Ecto neural progenitor cell (in vitro differentiated cells): ENCODE results near the gene RGP1.

ENCODE experiments used
- DNase-seq: peaks from one replicate; pipeline ENCODE4 v3.0.0-alpha.2; 2018; ENCODE audit warnings: low spot score

RGP1 gene

DNA sequence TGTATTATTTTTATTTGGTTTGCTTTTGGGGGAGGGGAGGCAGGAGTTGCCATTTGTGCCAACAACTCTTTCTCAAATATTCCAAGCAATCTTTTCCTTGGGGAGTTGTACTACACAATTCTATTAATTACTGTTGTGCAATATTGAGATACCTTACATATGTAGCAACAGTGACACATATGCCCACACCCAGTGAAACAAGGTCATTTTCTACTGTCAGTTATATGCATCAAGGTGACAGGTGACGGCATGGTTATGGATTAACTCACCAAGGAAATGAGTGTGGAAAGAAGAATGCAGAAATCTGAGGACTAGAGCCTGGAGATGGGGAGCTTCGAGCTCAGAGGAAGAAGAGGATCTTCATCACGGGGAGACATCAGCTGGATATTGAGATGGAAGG, 22.9 kb downstream of the RGP1 start:
- DNase-seq, result no peak

GRCh38 chr9:35774907-35775635, 26.0 kb downstream of the RGP1 start:
- DNase-seq, result no peak

DNA sequence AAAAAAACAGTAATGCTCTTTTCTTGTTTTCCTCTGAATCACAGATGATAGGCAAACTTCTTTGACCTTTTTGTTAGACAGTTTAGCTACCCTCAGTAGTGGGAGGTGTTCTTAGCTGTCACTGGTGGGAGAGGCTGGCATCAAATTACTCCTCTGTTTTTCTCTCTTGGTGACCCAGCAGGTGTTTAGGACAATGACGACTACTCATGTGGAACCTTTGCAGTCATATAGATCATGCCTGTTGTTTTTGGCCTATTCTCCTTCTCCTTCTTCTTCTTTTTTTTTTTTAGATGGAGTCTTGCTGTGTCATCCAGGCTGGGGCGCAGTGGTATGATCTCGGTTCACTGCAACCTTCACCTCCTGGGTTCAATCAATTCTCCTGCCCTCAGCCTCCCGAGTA, 26.9 kb downstream of the RGP1 start:
- no peak for DNase-seq

GRCh38 chr9:35778496-35778895, 29.4 kb downstream of the RGP1 start:
- no peak for DNase-seq

- DNase-seq, result no peak
These were observed 32.0 kb downstream of the RGP1 start for GRCh38 chr9:35781066-35781465.

GRCh38 chr9:35783418-35783817, 34.3 kb downstream of the RGP1 start:
- no peak for DNase-seq

DNA sequence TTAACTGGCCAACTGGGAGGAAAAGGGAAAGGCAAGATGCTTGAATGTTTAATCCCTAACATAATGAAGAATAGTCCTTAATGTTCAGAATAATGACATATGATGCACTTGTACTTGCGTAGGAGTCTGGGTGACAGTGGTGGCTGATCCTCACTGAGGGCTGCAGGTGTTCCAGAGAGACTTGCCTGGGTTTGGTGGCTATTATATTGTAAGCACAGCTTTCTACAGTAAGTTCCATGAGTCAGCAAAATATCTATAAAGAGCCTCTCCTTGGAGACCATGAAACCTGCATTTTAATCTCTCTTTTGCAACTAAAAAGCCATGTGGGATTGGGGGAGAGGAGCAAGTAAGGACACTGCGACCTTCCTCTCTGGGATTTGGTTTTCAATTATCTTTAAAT, 40.5 kb downstream of the RGP1 start:
- no peak for DNase-seq

- DNase-seq, result no peak
These were observed 40.9 kb downstream of the RGP1 start for GRCh38 chr9:35790025-35790384.

DNA sequence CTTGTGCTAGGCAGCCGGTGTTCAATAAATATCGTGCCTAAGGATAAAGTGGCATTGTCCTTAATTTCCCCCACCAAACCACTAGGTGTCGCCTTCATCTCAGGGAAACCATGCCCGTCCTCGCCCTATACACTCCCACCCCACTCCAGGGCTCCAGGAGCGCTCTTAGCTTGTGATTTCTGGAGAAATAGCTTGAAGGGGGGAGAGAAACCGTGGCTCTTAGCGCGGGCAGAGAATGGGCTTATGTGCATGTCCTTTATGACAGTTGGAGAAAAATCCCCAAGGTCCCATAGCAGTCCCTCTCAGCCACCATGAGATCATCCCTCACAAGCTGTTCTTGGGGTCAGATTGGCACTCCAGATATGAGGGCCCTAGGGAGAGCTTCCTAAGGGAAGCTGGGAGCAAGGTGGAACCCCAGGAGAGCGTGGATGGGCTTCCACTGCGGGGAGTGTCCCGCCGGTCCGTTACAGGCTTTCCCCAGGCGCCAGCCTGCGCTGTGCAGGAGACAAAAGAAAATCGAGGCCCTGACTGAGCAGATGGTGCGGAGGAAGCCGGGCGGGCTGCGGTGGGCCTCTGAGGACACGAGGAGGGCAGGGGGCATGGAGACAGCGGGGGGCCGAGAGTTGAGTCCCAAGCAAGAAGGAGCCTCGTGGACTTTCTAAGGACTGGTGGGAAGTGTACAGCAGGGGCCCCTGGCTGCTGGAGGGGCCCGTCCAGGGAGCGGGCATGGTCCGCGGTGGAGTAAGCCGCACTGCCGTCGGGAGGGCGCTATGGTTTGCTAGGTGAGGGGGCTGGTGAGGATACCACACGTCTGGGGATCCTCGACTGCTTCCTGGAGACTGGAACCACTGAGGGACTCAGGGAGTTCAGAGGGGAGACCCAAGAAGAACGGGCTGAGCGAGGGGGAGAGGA, 41.6 kb downstream of the RGP1 start:
- DNase-seq, result peak; percentile 79

GRCh38 chr9:35791297-35791921, 42.3 kb downstream of the RGP1 start, which contains the start of gene NPR2:
TSS of gene NPR2 (plus strand) at chr9:35791591. CDS start at chr9:35792409, 818 bp downstream.
- peak; percentile 65 for DNase-seq

DNA sequence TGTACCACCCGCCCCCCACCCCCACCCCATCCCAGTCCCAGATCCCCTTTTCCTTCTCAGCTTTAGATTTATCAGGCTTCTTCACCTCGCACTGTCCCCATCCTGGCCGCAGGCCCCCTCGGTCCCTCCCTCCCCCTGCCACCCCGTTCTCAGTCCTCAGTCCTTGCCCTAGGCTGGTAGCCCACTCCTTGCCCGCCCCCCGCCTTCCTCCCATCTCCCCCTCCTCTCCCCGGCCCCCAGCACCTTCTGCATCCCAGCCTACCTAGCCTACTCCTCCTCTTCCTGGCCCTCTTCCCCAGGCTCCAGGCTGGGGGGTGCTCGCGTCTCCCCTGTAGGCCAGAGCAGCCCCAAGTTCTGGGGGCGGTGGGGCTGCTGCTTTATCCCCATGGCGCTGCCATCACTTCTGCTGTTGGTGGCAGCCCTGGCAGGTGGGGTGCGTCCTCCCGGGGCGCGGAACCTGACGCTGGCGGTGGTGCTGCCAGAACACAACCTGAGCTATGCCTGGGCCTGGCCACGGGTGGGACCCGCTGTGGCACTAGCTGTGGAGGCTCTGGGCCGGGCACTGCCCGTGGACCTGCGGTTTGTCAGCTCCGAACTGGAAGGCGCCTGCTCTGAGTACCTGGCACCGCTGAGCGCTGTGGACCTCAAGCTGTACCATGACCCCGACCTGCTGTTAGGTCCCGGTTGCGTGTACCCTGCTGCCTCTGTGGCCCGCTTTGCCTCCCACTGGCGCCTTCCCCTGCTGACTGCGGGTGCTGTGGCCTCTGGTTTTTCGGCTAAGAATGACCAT, 43.1 kb downstream of the RGP1 start:
- no peak for DNase-seq

DNA sequence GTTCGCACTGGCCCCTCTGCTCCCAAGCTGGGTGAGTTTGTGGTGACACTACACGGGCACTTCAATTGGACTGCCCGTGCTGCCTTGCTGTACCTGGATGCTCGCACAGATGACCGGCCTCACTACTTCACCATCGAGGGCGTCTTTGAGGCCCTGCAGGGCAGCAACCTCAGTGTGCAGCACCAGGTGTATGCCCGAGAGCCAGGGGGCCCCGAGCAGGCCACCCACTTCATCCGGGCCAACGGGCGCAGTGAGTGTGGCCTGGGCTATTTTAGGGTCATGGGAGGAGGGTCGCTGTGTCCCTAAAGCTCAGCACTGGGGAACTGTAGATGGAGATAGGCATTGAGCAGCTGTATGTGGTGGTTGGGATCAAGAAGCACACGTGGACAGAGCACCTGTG, 43.7 kb downstream of the RGP1 start:
- no peak for DNase-seq

DNA sequence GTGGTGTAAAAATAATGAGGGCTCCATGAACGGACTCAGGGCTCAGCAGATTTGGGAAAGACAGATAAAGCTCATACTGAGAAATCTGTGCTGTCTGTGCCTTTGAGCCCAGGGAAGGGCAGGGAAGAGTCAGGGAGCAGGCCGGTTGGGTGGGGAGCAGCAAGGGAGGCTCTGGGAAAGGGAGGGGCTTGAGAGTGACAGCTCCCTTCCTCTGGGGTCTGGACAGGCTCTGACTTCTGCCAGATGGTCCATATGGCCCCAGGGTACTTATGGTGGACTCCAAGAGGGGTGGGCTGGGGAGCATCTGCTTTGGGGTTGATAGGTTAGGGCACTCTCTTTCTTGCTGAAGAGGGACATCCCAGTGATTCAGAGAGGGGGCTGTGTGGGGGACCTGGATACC, 44.4 kb downstream of the RGP1 start:
- DNase-seq, result no peak

- DNase-seq, result no peak
These were observed 46.6 kb downstream of the RGP1 start for GRCh38 chr9:35795695-35796094.

GRCh38 chr9:35797311-35798109, 48.4 kb downstream of the RGP1 start:
- no peak for DNase-seq

DNA sequence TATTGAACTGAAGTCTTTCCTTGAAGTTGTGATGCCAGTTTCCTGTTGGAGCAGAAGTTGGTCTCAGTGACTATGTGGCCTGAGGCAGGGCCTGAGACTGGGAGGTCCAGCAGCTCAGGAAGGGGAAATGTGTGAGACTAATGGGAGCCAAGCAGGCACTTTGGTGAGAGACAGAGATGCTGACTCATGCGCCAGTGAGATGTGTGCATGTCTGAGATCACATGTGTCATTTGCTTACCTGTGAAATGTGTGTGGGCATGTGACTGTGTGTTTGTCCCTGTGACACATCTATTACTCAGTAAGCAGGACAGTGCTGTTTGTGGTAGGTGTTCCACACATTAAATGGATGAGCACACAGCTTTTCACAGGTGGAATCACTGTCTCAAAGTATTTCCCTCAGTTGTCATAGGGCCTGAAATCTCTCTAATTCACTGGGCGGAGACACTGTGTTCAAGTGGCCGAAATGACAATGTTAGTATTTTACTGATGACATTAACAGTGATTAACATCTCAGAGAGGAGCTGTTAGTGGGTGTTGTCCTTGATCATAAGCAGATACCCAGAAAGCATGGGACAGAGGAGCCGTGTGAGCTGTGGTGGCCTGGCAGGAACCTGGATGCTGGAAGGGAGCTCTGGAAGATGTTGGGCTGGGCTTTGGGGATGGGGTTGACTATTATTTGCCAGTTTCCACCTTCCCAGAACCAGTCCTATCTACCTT, 49.7 kb downstream of the RGP1 start:
- no peak for DNase-seq

DNA sequence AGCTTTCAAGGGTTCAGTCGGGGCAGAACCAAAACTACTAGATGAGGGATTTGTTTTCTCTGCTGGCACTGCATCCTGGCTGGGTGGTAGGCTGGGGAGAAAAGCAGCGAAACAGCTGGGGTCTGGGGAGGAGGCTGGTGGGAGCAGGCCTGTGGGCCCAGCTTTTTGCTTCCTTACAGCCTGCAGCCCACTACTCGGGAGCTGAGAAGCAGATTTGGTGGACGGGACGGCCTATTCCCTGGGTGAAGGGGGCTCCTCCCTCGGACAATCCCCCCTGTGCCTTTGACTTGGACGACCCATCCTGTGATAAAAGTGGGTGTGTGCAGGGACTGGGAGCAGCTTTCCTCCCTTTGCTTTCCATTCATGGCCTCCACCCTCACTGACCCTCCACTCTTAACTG, 51.4 kb downstream of the RGP1 start:
- DNase-seq, result no peak

GRCh38 chr9:35801328-35802128, 52.4 kb downstream of the RGP1 start:
- DNase-seq, result no peak

DNA sequence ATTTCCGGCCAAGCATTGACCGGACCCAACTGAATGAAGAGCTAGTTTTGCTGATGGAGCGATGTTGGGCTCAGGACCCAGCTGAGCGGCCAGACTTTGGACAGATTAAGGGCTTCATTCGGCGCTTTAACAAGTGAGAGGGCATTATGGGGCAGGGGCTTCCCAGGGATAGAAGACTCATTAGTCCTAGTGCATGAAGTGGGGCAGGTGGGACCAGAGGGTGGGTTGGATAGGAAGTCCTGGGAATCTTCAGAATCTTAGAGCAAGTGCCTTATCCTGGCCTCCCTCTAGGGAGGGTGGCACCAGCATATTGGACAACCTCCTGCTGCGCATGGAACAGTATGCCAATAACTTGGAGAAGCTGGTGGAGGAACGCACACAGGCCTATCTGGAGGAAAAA, 57.0 kb downstream of the RGP1 start:
- no peak for DNase-seq
